Activated T-cell treated with anti-CD3 and anti-CD28 coated beads for 48 hours (primary cell): ENCODE data around the gene SORBS1.

Source experiments
- DNase-seq: peaks from one replicate; pipeline ENCODE4 v3.0.0-alpha.2; 2020; ENCODE audit warnings: low read depth

The SORBS1 gene

GRCh38 chr10:95435548-95436279 lies 125.5 kb downstream of the SORBS1 start:
- DNase-seq = no peak

- no peak for DNase-seq
Observed at GRCh38 chr10:95434583-95434982, 126.6 kb downstream of the SORBS1 start.

GRCh38 chr10:95431900-95432342 lies 129.2 kb downstream of the SORBS1 start:
- DNase-seq = no peak

- peak; percentile 28 for DNase-seq
Observed at GRCh38 chr10:95430231-95430951, 130.8 kb downstream of the SORBS1 start.

- DNase-seq = no peak
Observed at GRCh38 chr10:95429639-95430038, 131.5 kb downstream of the SORBS1 start.

- DNase-seq = no peak
Observed at GRCh38 chr10:95428701-95429100, 132.5 kb downstream of the SORBS1 start.

- DNase-seq = no peak
Observed at GRCh38 chr10:95426482-95426881, 134.7 kb downstream of the SORBS1 start.

GRCh38 chr10:95425592-95426465 lies 135.3 kb downstream of the SORBS1 start:
- DNase-seq = no peak

- no peak for DNase-seq
Observed at GRCh38 chr10:95423164-95424005, 137.8 kb downstream of the SORBS1 start.

- no peak for DNase-seq
Observed at GRCh38 chr10:95422233-95422632, 138.9 kb downstream of the SORBS1 start.

GRCh38 chr10:95421782-95422181 lies 139.4 kb downstream of the SORBS1 start:
- DNase-seq = no peak

GRCh38 chr10:95419399-95419798 lies 141.8 kb downstream of the SORBS1 start:
- DNase-seq = no peak

GRCh38 chr10:95416973-95417372 lies 144.2 kb downstream of the SORBS1 start:
- no peak for DNase-seq

- no peak for DNase-seq
Observed at GRCh38 chr10:95416270-95416669, 144.9 kb downstream of the SORBS1 start.

- no peak for DNase-seq
Observed at GRCh38 chr10:95415621-95416031, 145.5 kb downstream of the SORBS1 start.

- no peak for DNase-seq
Observed at GRCh38 chr10:95414844-95415485, 146.2 kb downstream of the SORBS1 start.

- no peak for DNase-seq
Observed at GRCh38 chr10:95414016-95414830, 146.9 kb downstream of the SORBS1 start.

GRCh38 chr10:95413588-95413987 lies 147.6 kb downstream of the SORBS1 start:
- DNase-seq = no peak

GRCh38 chr10:95411635-95412034 lies 149.5 kb downstream of the SORBS1 start:
- no peak for DNase-seq
